ENCODE measurements around the gene MRPL34. TPM values are rescaled to one million over a fixed set of nuclear protein-coding genes. Genes with fewer than 3 reads are reported as not detected.

The MRPL34 gene
- total and polyA plus RNA-seq, 4 donors, result 22.3 to 137 (median 93.4) TPM

DNA sequence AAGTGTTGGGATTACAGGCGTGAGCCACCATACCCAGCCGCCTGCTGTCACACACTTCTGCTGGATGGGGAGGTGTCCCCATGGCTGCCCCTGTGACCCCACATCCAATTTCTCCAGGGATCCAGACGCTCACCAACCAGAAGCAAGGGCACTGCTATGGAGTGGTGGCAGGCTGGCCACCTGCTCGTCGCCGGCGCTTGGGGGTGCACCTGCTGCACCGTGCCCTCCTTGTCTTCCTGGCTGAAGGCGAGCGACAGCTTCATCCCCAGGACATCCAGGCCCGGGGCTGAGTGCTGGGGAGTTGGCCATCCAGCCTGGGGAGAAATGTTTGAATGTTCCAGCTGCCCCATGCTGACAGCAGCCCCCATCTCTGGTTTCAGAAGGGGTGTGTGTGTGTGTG is 19.4 kb upstream of the MRPL34 start:
- Histone ChIP-seq H3K4me1 (ENCODE audit: control insufficient read depth in 5 of 5, insufficient read depth in 5 of 5, low read length in 5 of 5) (peaks cover 0 to 8% (median 0%) of the 10 kb centered on the region in 5 donors), H3K36me3 (ENCODE audit: control insufficient read depth in 4 of 4, insufficient read depth in 4 of 4, low read length in 4 of 4) (no peaks in the 10 kb centered on the region), H3K4me3 (no peak overlapping the region), H3K9me3 (ENCODE audit: control insufficient read depth in 4 of 4, insufficient read depth in 3 of 4, low read length in 3 of 4) (no peaks in the 10 kb centered on the region), H3K27ac (ENCODE audit: low read depth in 1 of 2, low read length in 1 of 2) (no peak overlapping the region), H3K9ac (ENCODE audit: insufficient read depth in 1 of 2, low read length in 2 of 2) (no peak overlapping the region), H3K27me3 (ENCODE audit: control insufficient read depth in 3 of 3, insufficient read depth in 3 of 3, low read length in 2 of 3) (peaks cover 0 to 3% (median 0%) of the 10 kb centered on the region in 3 donors)
- DNase-seq, result no peak
- TF ChIP-seq, protein P1, sequence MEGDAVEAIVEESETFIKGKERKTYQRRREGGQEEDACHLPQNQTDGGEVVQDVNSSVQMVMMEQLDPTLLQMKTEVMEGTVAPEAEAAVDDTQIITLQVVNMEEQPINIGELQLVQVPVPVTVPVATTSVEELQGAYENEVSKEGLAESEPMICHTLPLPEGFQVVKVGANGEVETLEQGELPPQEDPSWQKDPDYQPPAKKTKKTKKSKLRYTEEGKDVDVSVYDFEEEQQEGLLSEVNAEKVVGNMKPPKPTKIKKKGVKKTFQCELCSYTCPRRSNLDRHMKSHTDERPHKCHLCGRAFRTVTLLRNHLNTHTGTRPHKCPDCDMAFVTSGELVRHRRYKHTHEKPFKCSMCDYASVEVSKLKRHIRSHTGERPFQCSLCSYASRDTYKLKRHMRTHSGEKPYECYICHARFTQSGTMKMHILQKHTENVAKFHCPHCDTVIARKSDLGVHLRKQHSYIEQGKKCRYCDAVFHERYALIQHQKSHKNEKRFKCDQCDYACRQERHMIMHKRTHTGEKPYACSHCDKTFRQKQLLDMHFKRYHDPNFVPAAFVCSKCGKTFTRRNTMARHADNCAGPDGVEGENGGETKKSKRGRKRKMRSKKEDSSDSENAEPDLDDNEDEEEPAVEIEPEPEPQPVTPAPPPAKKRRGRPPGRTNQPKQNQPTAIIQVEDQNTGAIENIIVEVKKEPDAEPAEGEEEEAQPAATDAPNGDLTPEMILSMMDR (IDR thresholded peaks at IDR 0.05; ENCODE audit: control extremely low read depth, extremely low read depth), result no peak
- WGBS, 2 donors, result 94 to 97% methylated on average over 11 of the region's 11 CpGs
- no peak for ATAC-seq (ENCODE audit: insufficient read depth, low FRiP score)

DNA sequence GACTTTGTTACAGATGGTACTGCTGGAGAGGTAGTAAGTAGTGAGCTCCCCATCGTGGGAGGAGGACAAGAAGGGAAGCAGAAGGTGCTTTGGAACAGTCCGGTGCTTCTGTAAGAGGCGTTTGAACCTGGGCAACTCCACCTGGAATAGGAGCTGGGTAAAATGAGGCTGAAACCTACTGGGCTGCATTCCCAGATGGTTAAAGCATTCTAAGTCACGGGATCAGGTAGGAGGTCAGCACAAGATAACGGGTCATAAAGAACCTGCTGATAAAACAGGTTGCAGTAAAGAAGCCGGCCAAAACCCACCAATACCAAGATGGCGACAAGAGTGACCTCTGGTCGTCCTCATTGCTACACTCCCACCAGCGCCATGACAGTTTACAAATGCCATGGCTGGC is 18.9 kb upstream of the MRPL34 start:
- H3K9ac ChIP-seq (ENCODE audit: insufficient read depth in 1 of 2, low read length in 2 of 2), result no peak overlapping the region
- H3K27me3 ChIP-seq (ENCODE audit: control insufficient read depth in 3 of 3, insufficient read depth in 3 of 3, low read length in 2 of 3), result peaks cover 0 to 3% (median 0%) of the 10 kb centered on the region in 3 donors
- DNase-seq (no peak), ATAC-seq (ENCODE audit: insufficient read depth, low FRiP score) (no peak)
- H3K4me1 ChIP-seq (ENCODE audit: control insufficient read depth in 5 of 5, insufficient read depth in 5 of 5, low read length in 5 of 5), result peaks cover 0 to 7% (median 0%) of the 10 kb centered on the region in 5 donors
- H3K36me3 ChIP-seq (ENCODE audit: control insufficient read depth in 4 of 4, insufficient read depth in 4 of 4, low read length in 4 of 4), result no peaks in the 10 kb centered on the region
- no peak overlapping the region for H3K27ac ChIP-seq (ENCODE audit: low read depth in 1 of 2, low read length in 1 of 2)
- no peak overlapping the region for H3K4me3 ChIP-seq
- no peaks in the 10 kb centered on the region for H3K9me3 ChIP-seq (ENCODE audit: control insufficient read depth in 4 of 4, insufficient read depth in 3 of 4, low read length in 3 of 4)
- TF ChIP-seq, protein P1 (IDR thresholded peaks at IDR 0.05; ENCODE audit: control extremely low read depth, extremely low read depth), result no peak
- 92 to 94% methylated on average over 9 of the region's 9 CpGs for WGBS, 2 donors

DNA sequence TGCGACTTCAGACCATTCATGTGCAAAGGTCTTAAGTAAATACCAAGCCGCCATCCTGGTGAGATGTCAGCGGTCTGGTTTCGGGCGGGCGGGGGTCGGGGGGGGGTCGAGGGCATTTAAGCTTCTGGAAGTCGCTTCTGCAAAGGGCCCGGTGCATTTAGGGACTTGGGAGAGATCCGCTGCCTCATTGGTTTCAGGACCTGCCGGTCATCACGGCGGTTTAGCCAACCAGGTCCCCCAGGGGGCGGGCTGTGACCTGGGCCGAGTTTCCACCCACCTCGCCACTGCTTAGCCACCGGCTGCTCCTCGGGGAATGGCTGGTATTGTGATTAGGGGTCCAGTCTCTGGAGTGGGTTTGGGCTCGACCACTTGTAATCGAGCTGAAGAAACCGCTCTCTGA is 16.2 kb upstream of the MRPL34 start:
- 15 to 20% methylated on average over 22 of the region's 22 CpGs for WGBS, 2 donors
- peaks cover 0 to 6% (median 0%) of the 10 kb centered on the region in 5 donors for H3K4me1 ChIP-seq (ENCODE audit: control insufficient read depth in 5 of 5, insufficient read depth in 5 of 5, low read length in 5 of 5)
- no peaks in the 10 kb centered on the region for H3K36me3 ChIP-seq (ENCODE audit: control insufficient read depth in 4 of 4, insufficient read depth in 4 of 4, low read length in 4 of 4)
- H3K9ac ChIP-seq (ENCODE audit: insufficient read depth in 1 of 2, low read length in 2 of 2), result no peak overlapping the region
- H3K9me3 ChIP-seq (ENCODE audit: control insufficient read depth in 4 of 4, insufficient read depth in 3 of 4, low read length in 3 of 4), result no peaks in the 10 kb centered on the region
- no peak overlapping the region for H3K27ac ChIP-seq (ENCODE audit: low read depth in 1 of 2, low read length in 1 of 2)
- DNase-seq (peak; percentile 47 to 82 (median 68)), ATAC-seq (ENCODE audit: insufficient read depth, low FRiP score) (no peak)
- H3K4me3 ChIP-seq, result no peak overlapping the region
- no peaks in the 10 kb centered on the region for H3K27me3 ChIP-seq (ENCODE audit: control insufficient read depth in 3 of 3, insufficient read depth in 3 of 3, low read length in 2 of 3)
- TF ChIP-seq, protein P1 (IDR thresholded peaks at IDR 0.05; ENCODE audit: control extremely low read depth, extremely low read depth), result no peak
